Astrocyte (in vitro differentiated cells and primary cell): ENCODE data around the gene NTM. TPM values are rescaled to one million over a fixed set of nuclear protein-coding genes. Genes with fewer than 3 reads are reported as not detected.

Experiments
- DNase-seq: peaks from one replicate; pipeline ENCODE4 v3.0.0-alpha.2; 2010; ENCODE audit warnings: low read depth
- FAIRE-seq: peaks from 2 replicates; lab custom pipeline; 2011; peaks lifted over from hg19 to GRCh38; lab: Jason Lieb, UNC
- H2AFZ ChIP-seq: 2 replicates; pipeline ENCODE4 v1.6.0; 2012; ENCODE audit warnings: low read depth, low read length, inconsistent platforms
- H3K27ac ChIP-seq: 2 replicates; pipeline ENCODE4 v1.5.1; 2011; ENCODE audit warnings: low read depth, low read length, inconsistent platforms
- H3K27me3 ChIP-seq: 2 replicates; pipeline ENCODE4 v1.6.0; 2011; ENCODE audit warnings: low read length, inconsistent platforms; ENCODE audit not compliant: insufficient read depth
- H3K36me3 ChIP-seq: 2 replicates; pipeline ENCODE4 v1.5.1; 2011; ENCODE audit warnings: low read length, inconsistent platforms; ENCODE audit not compliant: insufficient read depth
- H3K4me1 ChIP-seq: 2 replicates; pipeline ENCODE4 v1.5.1; 2011; ENCODE audit warnings: low read length, inconsistent platforms; ENCODE audit not compliant: insufficient read depth
- H3K4me2 ChIP-seq: 2 replicates; pipeline ENCODE4 v1.6.0; 2012; ENCODE audit warnings: low read length, inconsistent platforms
- H3K4me3 ChIP-seq: 2 replicates; pipeline ENCODE4 v1.5.1; 2011; ENCODE audit warnings: low read depth, mild to moderate bottlenecking, low read length, inconsistent platforms; ENCODE audit not compliant: insufficient read depth
- H3K79me2 ChIP-seq: 2 replicates; pipeline ENCODE4 v1.6.0; 2012; ENCODE audit warnings: mild to moderate bottlenecking, low read length, inconsistent platforms; ENCODE audit not compliant: insufficient read depth
- H3K9ac ChIP-seq: 2 replicates; pipeline ENCODE4 v1.6.0; 2012; ENCODE audit warnings: mild to moderate bottlenecking, low read length, inconsistent platforms
- H3K9me3 ChIP-seq: 2 replicates; pipeline ENCODE4 v1.5.1; 2012; ENCODE audit warnings: low read depth, mild to moderate bottlenecking, low read length, inconsistent platforms; ENCODE audit not compliant: insufficient read depth
- H4K20me1 ChIP-seq: 2 replicates; pipeline ENCODE4 v1.6.0; 2012; ENCODE audit warnings: low read length, inconsistent platforms; ENCODE audit not compliant: insufficient read depth
- H3K27ac Mint-ChIP-seq: one replicate; pipeline ENCODE4 v1.8.0; 2021; ENCODE audit warnings: mild to moderate bottlenecking, mixed read lengths; ENCODE audit not compliant: unreplicated experiment
- H3K27me3 Mint-ChIP-seq: one replicate; pipeline ENCODE4 v1.8.0; 2021; ENCODE audit warnings: low read depth, mixed read lengths; ENCODE audit not compliant: unreplicated experiment
- H3K36me3 Mint-ChIP-seq: one replicate; pipeline ENCODE4 v1.8.0; 2021; ENCODE audit warnings: low read depth, mixed read lengths; ENCODE audit not compliant: unreplicated experiment
- H3K4me1 Mint-ChIP-seq: one replicate; pipeline ENCODE4 v1.8.0; 2021; ENCODE audit warnings: low read depth, mixed read lengths; ENCODE audit not compliant: unreplicated experiment
- H3K4me3 Mint-ChIP-seq: one replicate; pipeline ENCODE4 v1.8.0; 2021; ENCODE audit warnings: mild to moderate bottlenecking, moderate library complexity, mixed read lengths; ENCODE audit not compliant: unreplicated experiment
- H3K9me3 Mint-ChIP-seq: one replicate; pipeline ENCODE4 v1.8.0; 2021; ENCODE audit warnings: mild to moderate bottlenecking, mixed read lengths; ENCODE audit not compliant: unreplicated experiment
- CTCF ChIP-seq: IDR thresholded peaks from 2 replicates; pipeline ENCODE4 v1.5.1; 2011; ENCODE audit warnings: low read depth, mild to moderate bottlenecking, inconsistent platforms, low read length, moderate library complexity; ENCODE audit not compliant: insufficient read depth
- EZH2 ChIP-seq: IDR thresholded peaks from 2 replicates; pipeline ENCODE4 v1.6.1; 2012; ENCODE audit warnings: mild to moderate bottlenecking, low read length, inconsistent platforms; ENCODE audit not compliant: insufficient read depth
- total RNA-seq: library from RNA; stranded (reverse); gene quantifications from 2 replicates; pipeline ENCODE4 v1.2.1, GENCODE V29; 2021

The NTM gene
- total RNA-seq, 1 donor from 2014 or later = 98.2 TPM

GRCh38 chr11:131884461-131885073 is 514.2 kb downstream of the NTM start:
- Histone ChIP-seq H3K4me3 (no peak overlapping the region), H4K20me1 (no peaks in the 10 kb centered on the region), H3K27me3 (no peaks in the 10 kb centered on the region), H3K27ac (no peak overlapping the region), H3K36me3 (no peaks in the 10 kb centered on the region), H3K9me3 (no peaks in the 10 kb centered on the region), H3K79me2 (no peaks in the 10 kb centered on the region), H3K9ac (no peak overlapping the region), H2AFZ (no peak overlapping the region), H3K4me2 (no peak overlapping the region), H3K4me1 (peaks cover 38% of the 10 kb centered on the region)
- Mint-ChIP-seq H3K27me3 (peaks cover 2% of the 10 kb centered on the region), H3K27ac (peak overlapping the region; percentile 13), H3K36me3 (no peaks in the 10 kb centered on the region), H3K4me3 (no peak overlapping the region), H3K4me1 (peaks cover 39% of the 10 kb centered on the region), H3K9me3 (no peaks in the 10 kb centered on the region)
- no peak for FAIRE-seq
- TF ChIP-seq CTCF = no peak
- no peak for TF ChIP-seq EZH2
- no peak for DNase-seq

DNA sequence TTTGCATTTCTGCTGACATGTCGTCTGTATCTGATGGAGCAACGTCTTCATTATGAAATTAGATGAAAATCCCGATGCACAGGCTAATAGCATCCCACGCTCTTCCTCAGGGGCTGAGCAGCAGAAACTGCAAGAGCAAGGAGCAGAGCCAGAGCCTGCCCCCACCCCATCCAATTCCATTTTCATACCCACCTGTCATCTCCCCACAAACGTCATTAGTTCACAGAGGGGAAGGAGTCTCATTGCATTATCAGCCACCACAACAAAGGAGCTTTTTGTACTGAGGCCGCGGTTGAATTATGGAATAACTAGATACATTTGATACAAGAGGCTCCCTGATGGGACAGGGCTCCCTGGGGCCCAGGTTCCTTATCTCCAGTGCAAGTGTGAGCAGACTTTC is 515.0 kb downstream of the NTM start:
- no peak overlapping the region for H3K4me2 ChIP-seq
- no peaks in the 10 kb centered on the region for H3K9me3 ChIP-seq
- H3K27me3 ChIP-seq = no peaks in the 10 kb centered on the region
- H3K36me3 ChIP-seq = no peaks in the 10 kb centered on the region
- H3K4me1 Mint-ChIP-seq = peaks cover 39% of the 10 kb centered on the region
- H3K36me3 Mint-ChIP-seq = no peaks in the 10 kb centered on the region
- H3K27me3 Mint-ChIP-seq = no peaks in the 10 kb centered on the region
- FAIRE-seq = no peak
- H3K4me3 Mint-ChIP-seq = peak overlapping the region; percentile 58
- no peak overlapping the region for H3K27ac ChIP-seq
- TF ChIP-seq CTCF (no peak), EZH2 (no peak)
- no peaks in the 10 kb centered on the region for H3K9me3 Mint-ChIP-seq
- H3K4me3 ChIP-seq = no peak overlapping the region
- no peaks in the 10 kb centered on the region for H3K79me2 ChIP-seq
- no peak overlapping the region for H3K9ac ChIP-seq
- no peaks in the 10 kb centered on the region for H4K20me1 ChIP-seq
- peaks cover 47% of the 10 kb centered on the region for H3K4me1 ChIP-seq
- DNase-seq = no peak
- no peak overlapping the region for H2AFZ ChIP-seq
- peak overlapping the region; percentile 84 for H3K27ac Mint-ChIP-seq

DNA sequence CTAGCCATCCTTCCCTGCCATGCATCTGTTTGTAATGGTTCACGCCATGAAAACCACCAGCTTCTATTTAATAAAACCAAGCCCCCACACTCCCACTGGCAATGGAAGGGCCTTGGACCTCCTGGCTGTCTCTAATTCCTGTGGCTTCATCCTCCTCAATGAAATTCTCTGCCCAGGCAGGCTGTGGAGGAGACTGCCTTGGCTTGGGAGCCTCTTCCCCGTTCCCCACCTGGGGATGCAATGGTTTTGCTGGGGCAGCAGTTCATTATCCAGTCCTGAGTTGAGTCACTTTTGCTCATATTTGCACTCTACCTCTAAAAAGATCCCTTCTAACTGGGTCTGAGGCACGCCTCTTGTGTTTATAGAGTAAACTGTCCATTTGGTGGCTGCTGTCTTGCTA is 515.8 kb downstream of the NTM start:
- H3K36me3 Mint-ChIP-seq = no peaks in the 10 kb centered on the region
- TF ChIP-seq CTCF (no peak), EZH2 (no peak)
- peak overlapping the region; percentile 84 for H3K27ac Mint-ChIP-seq
- Histone ChIP-seq H3K4me3 (no peak overlapping the region), H4K20me1 (no peaks in the 10 kb centered on the region), H2AFZ (no peak overlapping the region), H3K79me2 (no peaks in the 10 kb centered on the region), H3K4me2 (no peak overlapping the region), H3K9ac (no peak overlapping the region), H3K4me1 (peaks cover 51% of the 10 kb centered on the region), H3K27me3 (no peaks in the 10 kb centered on the region), H3K36me3 (no peaks in the 10 kb centered on the region), H3K27ac (peak overlapping the region; percentile 39), H3K9me3 (no peaks in the 10 kb centered on the region)
- H3K4me1 Mint-ChIP-seq = peaks cover 38% of the 10 kb centered on the region
- H3K27me3 Mint-ChIP-seq = no peaks in the 10 kb centered on the region
- H3K9me3 Mint-ChIP-seq = no peaks in the 10 kb centered on the region
- H3K4me3 Mint-ChIP-seq = peak overlapping the region; percentile 36
- FAIRE-seq (no peak), DNase-seq (no peak)
